IMR-90 (cell line): ENCODE results near the gene ALK. TPM values are rescaled to one million over a fixed set of nuclear protein-coding genes. Genes with fewer than 3 reads are reported as not detected.

Experiments used
- ATAC-seq: fragments of 200-7000 bp; cut with Tn5 transposase; 2 replicates; pipeline ENCODE4 v1.9.1; 2020; ENCODE audit warnings: low read depth, mild to moderate bottlenecking, moderate library complexity
- BruUV-seq: library from RNA; stranded (reverse); fragments of 400-500 nt; replicated peaks from 2 replicates; lab custom pipeline; 2021; lab: Mats Ljungman, UMichigan
- CTCF ChIA-PET: fragments of 300-600 bp; formaldehyde crosslinking; extraction: SDS; loops from one replicate; lab custom pipeline; 2021; ENCODE audit warnings: antibody characterized with exemption; lab: Yijun Ruan, JAX
- POLR2A ChIA-PET: fragments of 300-600 bp; sonication (Branson Sonifier 250); formaldehyde crosslinking; loops from one replicate; lab custom pipeline; 2022; ENCODE audit warnings: antibody characterized with exemption; ENCODE audit not compliant: unreplicated experiment; lab: Charles Lee
- DNase-seq: peaks from one replicate; pipeline ENCODE4 v3.0.0; 2013
- H2AFZ ChIP-seq: replicated peaks from 2 replicates; pipeline ENCODE3; 2013; ENCODE audit warnings: low read length, mild to moderate bottlenecking; ENCODE audit not compliant: poor library complexity
- H2AK5ac ChIP-seq: 2 replicates; pipeline ENCODE4 v1.6.1; 2013; ENCODE audit warnings: low read depth, low read length, inconsistent platforms
- H2AK9ac ChIP-seq: replicated peaks from 2 replicates; pipeline ENCODE3; 2013; ENCODE audit warnings: mild to moderate bottlenecking, low read depth, low read length, moderate library complexity; ENCODE audit not compliant: poor library complexity
- H2BK120ac ChIP-seq: 2 replicates; pipeline ENCODE4 v1.6.1; 2013; ENCODE audit warnings: low read depth, low read length, inconsistent platforms
- H2BK15ac ChIP-seq: 3 replicates; pipeline ENCODE4 v1.6.1; 2013; ENCODE audit warnings: low read depth, low read length, inconsistent platforms
- H2BK20ac ChIP-seq: 2 replicates; pipeline ENCODE4 v1.6.1; 2013; ENCODE audit warnings: low read depth, mild to moderate bottlenecking, inconsistent platforms, low read length, moderate library complexity
- H2BK5ac ChIP-seq: 2 replicates; pipeline ENCODE4 v1.6.1; 2013; ENCODE audit warnings: mild to moderate bottlenecking, low read depth, low read length, inconsistent platforms; ENCODE audit not compliant: poor library complexity, severe bottlenecking
- H3K14ac ChIP-seq: replicated peaks from 2 replicates; pipeline ENCODE4 v1.6.1; 2013; ENCODE audit warnings: low read depth, low read length, inconsistent platforms
- H3K18ac ChIP-seq: 2 replicates; pipeline ENCODE4 v1.6.1; 2013; ENCODE audit warnings: low read depth, low read length, control low read depth
- H3K23ac ChIP-seq: 2 replicates; pipeline ENCODE4 v1.6.1; 2013; ENCODE audit warnings: low read depth, low read length, inconsistent platforms
- H3K27ac ChIP-seq: 2 replicates; pipeline ENCODE4 v1.5.1; 2013; ENCODE audit warnings: mild to moderate bottlenecking, control low read depth, low read length; ENCODE audit not compliant: insufficient read depth
- H3K27me3 ChIP-seq: 2 replicates; pipeline ENCODE4 v1.6.1; 2013; ENCODE audit warnings: low read length; ENCODE audit not compliant: control insufficient read depth, insufficient read depth
- H3K36me3 ChIP-seq: 2 replicates; pipeline ENCODE4 v1.6.1; 2013; ENCODE audit warnings: low read length, mixed read lengths; ENCODE audit not compliant: control insufficient read depth, insufficient read depth
- H3K4ac ChIP-seq: 2 replicates; pipeline ENCODE4 v1.6.1; 2013; ENCODE audit warnings: low read depth, low read length, inconsistent platforms
- H3K4me1 ChIP-seq: 2 replicates; pipeline ENCODE4 v1.6.1; 2013; ENCODE audit warnings: low read length, mixed read lengths; ENCODE audit not compliant: control insufficient read depth, insufficient read depth
- H3K4me2 ChIP-seq: 2 replicates; pipeline ENCODE4 v1.6.1; 2013; ENCODE audit warnings: low read depth, mild to moderate bottlenecking, control low read depth, low read length, moderate library complexity
- H3K4me3 ChIP-seq: 2 replicates; pipeline ENCODE4 v1.5.1; 2013; ENCODE audit warnings: low read depth, mild to moderate bottlenecking, control low read depth, low read length, moderate library complexity; ENCODE audit not compliant: insufficient read depth
- H3K56ac ChIP-seq: 2 replicates; pipeline ENCODE4 v1.6.1; 2013; ENCODE audit warnings: low read length, inconsistent platforms; ENCODE audit not compliant: insufficient read depth; ENCODE audit errors: extremely low read depth
- H3K79me1 ChIP-seq, 2 experiments: 2 replicates each; pipeline ENCODE4 v1.6.1; 2013; ENCODE audit warnings: low read length in 2 of 2, inconsistent platforms in 1 of 2, low read depth in 1 of 2
- H3K9ac ChIP-seq: 2 replicates; pipeline ENCODE4 v1.6.1; 2013; ENCODE audit warnings: low read depth, low read length, control low read depth
- H3K9me1 ChIP-seq: 2 replicates; pipeline ENCODE4 v1.6.1; 2013; ENCODE audit warnings: low read length, inconsistent platforms; ENCODE audit not compliant: insufficient read depth
- H3K9me3 ChIP-seq: 2 replicates; pipeline ENCODE4 v1.6.1; 2013; ENCODE audit warnings: low read length; ENCODE audit not compliant: control insufficient read depth, insufficient read depth
- H4K20me1 ChIP-seq: 2 replicates; pipeline ENCODE4 v1.6.1; 2013; ENCODE audit warnings: low read length, inconsistent platforms; ENCODE audit not compliant: insufficient read depth
- H4K5ac ChIP-seq: 2 replicates; pipeline ENCODE4 v1.6.1; 2013; ENCODE audit warnings: mild to moderate bottlenecking, low read depth, low read length, control low read depth
- H4K8ac ChIP-seq, 2 experiments: 2 replicates each; pipeline ENCODE4 v1.6.1; 2013; ENCODE audit warnings: low read depth in 2 of 2, low read length in 2 of 2, control low read depth in 1 of 2, inconsistent platforms in 1 of 2
- H4K91ac ChIP-seq: 2 replicates; pipeline ENCODE4 v1.6.1; 2013; ENCODE audit warnings: low read depth, low read length, inconsistent platforms; ENCODE audit not compliant: insufficient read depth
- BHLHE40 ChIP-seq: fragments of 150-350 bp; IDR thresholded peaks from 2 replicates; pipeline ENCODE4 v1.6.1; 2016; ENCODE audit warnings: mild to moderate bottlenecking, low read depth, low read length
- CTCF ChIP-seq: conservative IDR thresholded peaks from 2 replicates; pipeline ENCODE4 v1.5.1; 2012; ENCODE audit warnings: mild to moderate bottlenecking, low read depth, low read length, improper control_type of control experiment
- MAZ ChIP-seq: IDR thresholded peaks from 2 replicates; pipeline ENCODE4 v1.6.1; 2012; ENCODE audit warnings: low read depth, mild to moderate bottlenecking, low read length, improper control_type of control experiment, moderate library complexity, borderline replicate concordance
- NFE2L2 ChIP-seq: fragments of 150-350 bp; IDR thresholded peaks from 2 replicates; pipeline ENCODE4 v1.6.1; 2016; ENCODE audit warnings: low read depth, mild to moderate bottlenecking, low read length
- RCOR1 ChIP-seq: IDR thresholded peaks from 2 replicates; pipeline ENCODE4 v1.6.1; 2012; ENCODE audit warnings: mild to moderate bottlenecking, low read length, improper control_type of control experiment; ENCODE audit not compliant: insufficient replicate concordance
- RFX5 ChIP-seq: IDR thresholded peaks from 2 replicates; pipeline ENCODE4 v1.8.0; 2012; ENCODE audit warnings: low read depth, mild to moderate bottlenecking, low read length, moderate library complexity
- SMC3 ChIP-seq: fragments of 150-350 bp; IDR thresholded peaks from 2 replicates; pipeline ENCODE4 v1.6.1; 2016; ENCODE audit warnings: low read depth, mild to moderate bottlenecking, antibody characterized with exemption, low read length, moderate library complexity
- WGBS, 2 experiments: methylation state at CpG; one replicate each; pipeline versions ENCODE4 v1.1.5 to v1.1.7; 2013; ENCODE audit warnings: missing lambda C conversion rate in 2 of 2; ENCODE audit not compliant: insufficient read length in 1 of 2; ENCODE audit errors: extremely low coverage in 2 of 2; 5-methylcytosine and 5-hydroxymethylcytosine counted together
- dilution Hi-C: fragments of 300-500 bp; cut with HindIII; formaldehyde crosslinking; loops from one replicate; pipeline ENCODE4 v1.14.3; 2018; ENCODE audit warnings: low sequenced_read_pairs; ENCODE audit not compliant: unreplicated experiment
- in situ Hi-C: fragments of 300-500 bp; cut with MboI; formaldehyde crosslinking; loops from 3 replicates; pipeline ENCODE4 v1.14.3; 2019; ENCODE audit warnings: low sequenced_read_pairs, inconsistent platforms, mixed read lengths
- intact Hi-C: fragments of 100-400 bp; cut with micrococcal nuclease; formaldehyde crosslinking; loops from 2 replicates; pipeline ENCODE4 v1.10.0; 2022
- polyA plus RNA-seq, 3 experiments: library from polyadenylated mRNA; depleted of rRNA; stranded (reverse); fragments of >200 nt; gene quantifications; 2 replicates each; pipeline ENCODE4 v1.2.3, GENCODE V29; 2012; ENCODE audit warnings: low replicate concordance in 1 of 3
- total RNA-seq: library from RNA; depleted of rRNA; stranded (reverse); fragments of >200 nt; gene quantifications from 2 replicates; pipeline ENCODE4 v1.2.3, GENCODE V29; 2012
- TF ChIP-seq, protein P1 (sequence below): fragments of 150-350 bp; IDR thresholded peaks from 2 replicates; pipeline ENCODE4 v1.6.1; 2016; ENCODE audit warnings: low read depth, mild to moderate bottlenecking, low read length, moderate library complexity, borderline replicate concordance

Gene ALK
- total and polyA plus RNA-seq, 2 of the 4 experiments (the other 2 are of a cell fraction) = not detected

DNA sequence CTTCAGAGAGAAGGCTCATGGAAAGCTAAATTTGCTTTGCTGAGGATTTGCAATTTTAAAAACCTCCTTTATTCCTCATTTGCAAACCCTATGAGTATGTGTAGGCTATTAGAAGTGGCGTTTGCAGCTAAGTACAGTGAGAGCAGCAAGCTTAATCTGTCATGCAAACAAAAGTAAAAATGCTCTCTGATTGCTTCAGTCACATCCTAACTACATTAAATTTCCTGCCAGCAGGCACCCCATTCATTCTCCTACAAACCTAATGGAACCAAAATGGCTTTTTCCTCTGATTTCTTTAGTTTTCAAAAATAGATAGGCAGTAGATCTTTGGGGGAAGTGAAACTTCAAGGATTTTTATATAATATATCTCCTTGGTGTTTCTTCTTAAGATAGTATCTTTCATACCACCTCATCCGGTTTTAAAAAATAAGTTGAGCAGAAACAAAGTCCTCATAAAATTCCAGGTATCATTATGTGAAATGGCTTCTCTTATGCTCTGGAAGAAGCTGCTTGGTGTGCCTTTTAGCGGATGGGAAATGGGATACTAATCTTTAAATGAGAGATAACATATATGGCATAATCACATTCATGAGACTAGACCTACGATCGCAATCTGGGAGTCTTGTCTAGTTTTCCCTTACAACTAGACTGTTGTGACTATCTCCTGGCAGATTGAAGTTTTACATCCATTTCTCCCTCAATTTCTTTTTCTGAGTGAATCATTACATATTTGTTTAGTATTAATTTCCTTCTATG is 757.1 kb downstream of the ALK start:
- Histone ChIP-seq H4K20me1 (no peaks in the 10 kb centered on the region), H2AK5ac (no peak overlapping the region), H2BK5ac (no peak overlapping the region), H3K27ac (no peak overlapping the region), H3K4me2 (no peak overlapping the region), H3K27me3 (no peaks in the 10 kb centered on the region), H2BK20ac (no peak overlapping the region), H3K4me1 (peaks cover 5% of the 10 kb centered on the region), H4K91ac (no peak overlapping the region), H3K9ac (no peak overlapping the region), H3K79me1 (peaks cover 4 to 6% of the 10 kb centered on the region in 2 experiments; a peak in 1 of 4 replicates), H3K56ac (no peak overlapping the region), H2AFZ (no peak overlapping the region), H3K9me3 (no peaks in the 10 kb centered on the region), H3K18ac (no peak overlapping the region), H2BK120ac (no peak overlapping the region), H3K36me3 (peaks cover 16% of the 10 kb centered on the region), H4K5ac (no peak overlapping the region), H2AK9ac (no peak overlapping the region), H3K4ac (no peak overlapping the region), H3K14ac (no peak overlapping the region), H2BK15ac (no peak overlapping the region), H4K8ac (no peak overlapping the region), H3K4me3 (no peak overlapping the region), H3K9me1 (peaks cover 5% of the 10 kb centered on the region; the same call in 1 of the 2 replicates), H3K23ac (no peak overlapping the region)
- ChIA-PET CTCF (interaction anchor here (0.6 kb wide), 2 partner anchors 205 to 361 kb away, joined by 4 to 6 read pairs; no protein-coding TSS in a partner anchor), POLR2A (interaction anchor here (0.7 kb wide), 1 partner anchor 9 kb away, joined by 9 read pairs; no protein-coding TSS in a partner anchor)
- no peak for TF ChIP-seq SMC3
- no peak for TF ChIP-seq RCOR1
- TF ChIP-seq CTCF = no peak
- no peak for TF ChIP-seq MAZ
- TF ChIP-seq RFX5 = no peak
- TF ChIP-seq, protein P1, sequence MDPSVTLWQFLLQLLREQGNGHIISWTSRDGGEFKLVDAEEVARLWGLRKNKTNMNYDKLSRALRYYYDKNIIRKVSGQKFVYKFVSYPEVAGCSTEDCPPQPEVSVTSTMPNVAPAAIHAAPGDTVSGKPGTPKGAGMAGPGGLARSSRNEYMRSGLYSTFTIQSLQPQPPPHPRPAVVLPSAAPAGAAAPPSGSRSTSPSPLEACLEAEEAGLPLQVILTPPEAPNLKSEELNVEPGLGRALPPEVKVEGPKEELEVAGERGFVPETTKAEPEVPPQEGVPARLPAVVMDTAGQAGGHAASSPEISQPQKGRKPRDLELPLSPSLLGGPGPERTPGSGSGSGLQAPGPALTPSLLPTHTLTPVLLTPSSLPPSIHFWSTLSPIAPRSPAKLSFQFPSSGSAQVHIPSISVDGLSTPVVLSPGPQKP = no peak
- no peak for TF ChIP-seq NFE2L2
- TF ChIP-seq BHLHE40 = no peak
- DNase-seq (no peak), ATAC-seq (no peak)
- no TSS peak for BruUV-seq
- intact Hi-C loops = no loop called here
- dilution Hi-C loops = no loop called here
- WGBS, 2 experiments = no CpG with 5 or more reads among the region's 5 CpGs
- in situ Hi-C loops = no loop called here
